T-cell (primary cell): ENCODE data around the gene FZD10. TPM values are rescaled to one million over a fixed set of nuclear protein-coding genes. Genes with fewer than 3 reads are reported as not detected.

Experiments used
- ATAC-seq, 4 experiments: fragments of 200-7000 bp in 3 of 4; fragments of 150-1000 bp in 1 of 4; cut with Tn5 transposase; replicated peaks in 1 of 4; 1 replicate in 3 of 4; 2 replicates in 1 of 4; pipeline ENCODE4 v1.10.0; 2021; ENCODE audit warnings: moderate library complexity in 3 of 4, mild to moderate bottlenecking in 2 of 4, moderate number of reproducible peaks in 1 of 4
- CTCF ChIA-PET, 2 donors: fragments of 300-600 bp; sonication (Branson Sonifier 250); formaldehyde crosslinking; loops; one replicate each; lab custom pipeline; 2022; ENCODE audit warnings: antibody characterized with exemption in 2 of 2; lab: Charles Lee
- POLR2A ChIA-PET, 2 donors: fragments of 300-600 bp; sonication (Branson Sonifier 250); formaldehyde crosslinking; loops; one replicate each; lab custom pipeline; 2022; ENCODE audit warnings: antibody characterized with exemption in 2 of 2; lab: Charles Lee
- DNase-seq, 35 experiments: peaks; one replicate each; pipeline versions ENCODE4 v3.0.0 to v3.0.0-alpha.2; 2013 to 2023
- H3K27ac ChIP-seq: one replicate; pipeline ENCODE4 v1.5.1; 2013; ENCODE audit warnings: low read length
- H3K27me3 ChIP-seq, 2 experiments: replicated peaks in 1 of 2; 1 replicate in 1 of 2; 2 replicates in 1 of 2; pipeline versions ENCODE4 v1.6.1 to v1.7.0; 2013; ENCODE audit warnings: low read length in 1 of 2, mixed read lengths in 1 of 2; ENCODE audit not compliant: control insufficient read depth in 2 of 2, insufficient read depth in 2 of 2; ENCODE audit errors: extremely low read depth in 1 of 2
- H3K36me3 ChIP-seq, 2 donors: 1 replicate in 1 of 2; 2 replicates in 1 of 2; pipeline versions ENCODE4 v1.6.1 to v1.7.0; 2013; ENCODE audit warnings: low read length in 1 of 2; ENCODE audit not compliant: control insufficient read depth in 2 of 2, insufficient read depth in 1 of 2; ENCODE audit errors: extremely low read depth in 1 of 2
- H3K4me1 ChIP-seq, 2 experiments: 1 replicate in 1 of 2; 2 replicates in 1 of 2; pipeline versions ENCODE4 v1.6.1 to v1.7.0; 2013; ENCODE audit warnings: low read length in 2 of 2, mixed read lengths in 1 of 2; ENCODE audit not compliant: insufficient read depth in 2 of 2, control insufficient read depth in 1 of 2; ENCODE audit errors: extremely low read depth in 1 of 2
- H3K4me3 ChIP-seq, 2 donors: 1 replicate in 1 of 2; 2 replicates in 1 of 2; pipeline versions ENCODE4 v1.5.1 to v1.7.0; 2013; ENCODE audit warnings: mild to moderate bottlenecking in 2 of 2, low read length in 1 of 2, moderate library complexity in 1 of 2; ENCODE audit not compliant: control insufficient read depth in 1 of 2; ENCODE audit errors: extremely low read depth in 1 of 2
- H3K9me3 ChIP-seq: 2 replicates; pipeline ENCODE4 v1.7.0; 2013
- H3K27ac Mint-ChIP-seq, 2 donors: one replicate each; pipeline ENCODE4 v1.8.0; 2020 to 2021; ENCODE audit warnings: mild to moderate bottlenecking in 2 of 2, mixed read lengths in 2 of 2
- H3K27me3 Mint-ChIP-seq, 2 donors: one replicate each; pipeline ENCODE4 v1.8.0; 2021 to 2022; ENCODE audit warnings: mixed read lengths in 2 of 2
- H3K36me3 Mint-ChIP-seq: one replicate; pipeline ENCODE4 v1.8.0; 2021; ENCODE audit warnings: mixed read lengths
- H3K4me1 Mint-ChIP-seq, 3 donors: one replicate each; pipeline ENCODE4 v1.8.0; 2020 to 2022; ENCODE audit warnings: mixed read lengths in 3 of 3, mild to moderate bottlenecking in 1 of 3
- H3K4me3 Mint-ChIP-seq, 3 donors: one replicate each; pipeline ENCODE4 v1.8.0; 2020 to 2022; ENCODE audit warnings: mild to moderate bottlenecking in 3 of 3, mixed read lengths in 3 of 3, moderate library complexity in 3 of 3
- H3K9me3 Mint-ChIP-seq, 3 donors: one replicate each; pipeline ENCODE4 v1.8.0; 2020 to 2022; ENCODE audit warnings: mixed read lengths in 3 of 3
- whole genome bisulfite sequencing: methylation state at CpG from one replicate; pipeline ENCODE4 v1.1.5; 2013; ENCODE audit warnings: missing lambda C conversion rate; ENCODE audit not compliant: insufficient coverage; 5-methylcytosine and 5-hydroxymethylcytosine counted together
- total RNA-seq, 35 experiments: library from RNA in 6 of 35; stranded (reverse) in 6 of 35; fragments of 120-200 nt in 1 of 35; gene quantifications; one replicate each; pipeline versions ENCODE4 v1.2.1 to v1.2.4 and lab custom pipeline; 2013 to 2026

The FZD10 gene
- total RNA-seq, 5 donors from 2014 or later (not counting 1 experiment from before 2014, with no cell fraction given) = not detected

- no peak overlapping the region for H3K27ac ChIP-seq
- ATAC-seq (no peak), DNase-seq (no peak)
- Mint-ChIP-seq H3K27ac (no peak overlapping the region), H3K9me3 (no peaks in the 10 kb centered on the region), H3K36me3 (no peaks in the 10 kb centered on the region), H3K4me1 (no peaks in the 10 kb centered on the region), H3K27me3 (peaks cover 18 to 38% of the 10 kb centered on the region in 2 donors), H3K4me3 (no peak overlapping the region)
- no peaks in the 10 kb centered on the region for H3K9me3 ChIP-seq
- H3K27me3 ChIP-seq = peaks cover 3 to 21% of the 10 kb centered on the region in 2 experiments
- ChIA-PET CTCF (no interaction called here), POLR2A (no interaction called here)
- 82% methylated on average over 3 of the region's 9 CpGs for WGBS
- H3K36me3 ChIP-seq = no peaks in the 10 kb centered on the region
- H3K4me3 ChIP-seq = no peak overlapping the region
- no peaks in the 10 kb centered on the region for H3K4me1 ChIP-seq
Observed at GRCh38 chr12:130151846-130152245, 10.4 kb upstream of the FZD10 start.

- peaks cover 23 to 43% of the 10 kb centered on the region in 2 donors for H3K27me3 Mint-ChIP-seq
- CTCF ChIA-PET = no interaction called here
- no peak overlapping the region for H3K27ac Mint-ChIP-seq
- ATAC-seq (no peak), DNase-seq (no peak)
- WGBS = 84% methylated on average over 12 of the region's 12 CpGs
- H3K36me3 ChIP-seq = no peaks in the 10 kb centered on the region
- POLR2A ChIA-PET = no interaction called here
- H3K27ac ChIP-seq = no peak overlapping the region
- no peaks in the 10 kb centered on the region for H3K9me3 Mint-ChIP-seq
- H3K4me1 ChIP-seq = no peaks in the 10 kb centered on the region
- H3K4me3 Mint-ChIP-seq = no peak overlapping the region
- no peaks in the 10 kb centered on the region for H3K4me1 Mint-ChIP-seq
- H3K36me3 Mint-ChIP-seq = no peaks in the 10 kb centered on the region
- no peak overlapping the region for H3K4me3 ChIP-seq
- no peaks in the 10 kb centered on the region for H3K9me3 ChIP-seq
- peaks cover 8 to 24% of the 10 kb centered on the region in 2 experiments for H3K27me3 ChIP-seq
Observed at GRCh38 chr12:130152386-130152785, 9.9 kb upstream of the FZD10 start.

GRCh38 chr12:130153803-130154202, 8.5 kb upstream of the FZD10 start:
- Mint-ChIP-seq H3K36me3 (no peaks in the 10 kb centered on the region), H3K27ac (no peak overlapping the region), H3K4me3 (no peak overlapping the region), H3K27me3 (peaks cover 26 to 49% of the 10 kb centered on the region in 2 donors), H3K9me3 (no peaks in the 10 kb centered on the region), H3K4me1 (no peaks in the 10 kb centered on the region)
- peaks cover 10 to 29% of the 10 kb centered on the region in 2 experiments for H3K27me3 ChIP-seq
- no peaks in the 10 kb centered on the region for H3K4me1 ChIP-seq
- POLR2A ChIA-PET = no interaction called here
- 73% methylated on average over 7 of the region's 7 CpGs for WGBS
- H3K27ac ChIP-seq = no peak overlapping the region
- DNase-seq = no peak
- no peak overlapping the region for H3K4me3 ChIP-seq
- H3K9me3 ChIP-seq = no peaks in the 10 kb centered on the region
- no peaks in the 10 kb centered on the region for H3K36me3 ChIP-seq
- ATAC-seq = no peak
- CTCF ChIA-PET = no interaction called here

- no peaks in the 10 kb centered on the region for H3K4me1 ChIP-seq
- ChIA-PET CTCF (no interaction called here), POLR2A (no interaction called here)
- H3K36me3 ChIP-seq = no peaks in the 10 kb centered on the region
- no peak for ATAC-seq
- Mint-ChIP-seq H3K27me3 (peaks cover 26 to 49% of the 10 kb centered on the region in 2 donors), H3K9me3 (no peaks in the 10 kb centered on the region), H3K27ac (no peak overlapping the region), H3K4me1 (no peaks in the 10 kb centered on the region), H3K4me3 (no peak overlapping the region), H3K36me3 (no peaks in the 10 kb centered on the region)
- H3K27me3 ChIP-seq = peaks cover 10 to 30% of the 10 kb centered on the region in 2 experiments
- no peak overlapping the region for H3K4me3 ChIP-seq
- no peaks in the 10 kb centered on the region for H3K9me3 ChIP-seq
- DNase-seq = no peak
- no peak overlapping the region for H3K27ac ChIP-seq
- 94% methylated on average over 11 of the region's 22 CpGs for WGBS
Observed at GRCh38 chr12:130154276-130155070, 7.8 kb upstream of the FZD10 start.

GRCh38 chr12:130155416-130156073, 6.7 kb upstream of the FZD10 start:
- Mint-ChIP-seq H3K9me3 (no peaks in the 10 kb centered on the region), H3K4me3 (no peak overlapping the region), H3K27me3 (peaks cover 26 to 49% of the 10 kb centered on the region in 2 donors), H3K36me3 (no peaks in the 10 kb centered on the region), H3K4me1 (no peaks in the 10 kb centered on the region), H3K27ac (no peak overlapping the region)
- ATAC-seq (no peak), DNase-seq (no peak)
- WGBS = 75% methylated on average over 8 of the region's 10 CpGs
- POLR2A ChIA-PET = no interaction called here
- peaks cover 10 to 35% of the 10 kb centered on the region in 2 experiments for H3K27me3 ChIP-seq
- H3K27ac ChIP-seq = no peak overlapping the region
- peaks cover 0 to 2% of the 10 kb centered on the region in 2 experiments for H3K4me1 ChIP-seq
- no peak overlapping the region for H3K4me3 ChIP-seq
- CTCF ChIA-PET = no interaction called here
- H3K36me3 ChIP-seq = no peaks in the 10 kb centered on the region
- no peaks in the 10 kb centered on the region for H3K9me3 ChIP-seq

GRCh38 chr12:130156652-130157275, 5.5 kb upstream of the FZD10 start:
- H3K27me3 Mint-ChIP-seq = peaks cover 31 to 45% of the 10 kb centered on the region in 2 donors
- ChIA-PET CTCF (no interaction called here), POLR2A (interaction anchor here in 1 of 2 donors (0.6 kb wide), 1 partner anchor 1627 kb away, joined by 3 read pairs; no protein-coding TSS in a partner anchor)
- H3K27ac ChIP-seq = no peak overlapping the region
- H3K9me3 ChIP-seq = no peaks in the 10 kb centered on the region
- H3K27me3 ChIP-seq = peaks cover 10 to 48% of the 10 kb centered on the region in 2 experiments
- H3K36me3 ChIP-seq = no peaks in the 10 kb centered on the region
- WGBS = 46% methylated on average over 7 of the region's 13 CpGs
- no peaks in the 10 kb centered on the region for H3K9me3 Mint-ChIP-seq
- no peaks in the 10 kb centered on the region for H3K4me1 Mint-ChIP-seq
- H3K4me1 ChIP-seq = peaks cover 0 to 13% of the 10 kb centered on the region in 2 experiments
- ATAC-seq (no peak), DNase-seq (no peak)
- H3K27ac Mint-ChIP-seq = no peak overlapping the region
- no peak overlapping the region for H3K4me3 Mint-ChIP-seq
- H3K4me3 ChIP-seq = no peak overlapping the region
- no peaks in the 10 kb centered on the region for H3K36me3 Mint-ChIP-seq
